GM20431 (cell line): ENCODE results near the gene SEC14L2.

Source experiments
- in situ Hi-C: fragments of 300-500 bp; cut with MseI, MboI; formaldehyde crosslinking; loops from one replicate; pipeline ENCODE4 v1.15.0; 2020; ENCODE audit warnings: low sequenced_read_pairs; ENCODE audit not compliant: unreplicated experiment

SEC14L2 gene

GRCh38 chr22:30396871-30397655, at the start of gene SEC14L2:
Gene SEC14L2 (plus strand): TSS chr22:30397018. CDS start chr22:30397117, 99 bp downstream.
- in situ Hi-C loops: no loop called here

GRCh38 chr22:30347255-30347892, 49.4 kb upstream of the SEC14L2 start:
- in situ Hi-C loops: no loop called here

DNA sequence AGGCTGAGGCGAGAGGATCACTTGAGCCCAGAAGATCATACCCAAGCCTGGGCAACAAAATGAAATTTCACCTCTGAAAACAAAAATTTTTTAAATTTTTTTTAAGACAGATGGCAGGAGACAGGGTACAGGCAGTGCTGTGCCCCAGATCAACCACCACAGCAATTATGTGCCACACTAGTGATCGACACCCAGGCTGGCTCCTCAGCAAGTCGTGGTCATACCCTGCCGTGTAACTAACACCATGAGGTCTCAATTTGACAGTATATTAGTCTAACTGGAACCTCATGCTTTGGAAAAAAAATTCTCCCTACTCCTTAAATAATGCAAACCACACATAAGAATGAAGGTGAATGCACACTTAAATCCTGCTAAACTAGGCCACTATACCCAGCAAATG, 48.4 kb upstream of the SEC14L2 start:
- in situ Hi-C loops: no loop called here

- in situ Hi-C loops: no loop called here
Measured at GRCh38 chr22:30348809-30349208, 48.0 kb upstream of the SEC14L2 start.

DNA sequence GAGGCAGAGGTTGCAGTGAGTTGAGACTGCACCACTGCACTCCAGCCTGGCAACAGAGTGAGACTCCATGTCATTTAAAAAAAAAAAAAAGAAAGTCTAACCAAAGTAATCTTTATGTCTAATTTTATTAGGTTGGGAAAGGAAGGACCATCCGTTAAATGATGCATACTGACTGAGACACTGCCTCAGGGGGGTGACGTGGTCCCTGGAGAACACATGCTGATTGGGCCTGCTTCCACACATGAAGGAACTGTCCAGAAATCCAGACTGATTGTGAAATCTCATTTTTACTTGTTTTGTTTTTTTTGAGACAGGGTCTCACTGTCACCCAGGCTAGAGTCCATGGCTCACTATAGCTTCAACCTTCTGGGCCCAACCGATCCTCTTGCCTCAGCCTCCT, 45.6 kb upstream of the SEC14L2 start:
- in situ Hi-C loops: no loop called here

GRCh38 chr22:30354644-30355043, 42.2 kb upstream of the SEC14L2 start:
- in situ Hi-C loops: no loop called here

DNA sequence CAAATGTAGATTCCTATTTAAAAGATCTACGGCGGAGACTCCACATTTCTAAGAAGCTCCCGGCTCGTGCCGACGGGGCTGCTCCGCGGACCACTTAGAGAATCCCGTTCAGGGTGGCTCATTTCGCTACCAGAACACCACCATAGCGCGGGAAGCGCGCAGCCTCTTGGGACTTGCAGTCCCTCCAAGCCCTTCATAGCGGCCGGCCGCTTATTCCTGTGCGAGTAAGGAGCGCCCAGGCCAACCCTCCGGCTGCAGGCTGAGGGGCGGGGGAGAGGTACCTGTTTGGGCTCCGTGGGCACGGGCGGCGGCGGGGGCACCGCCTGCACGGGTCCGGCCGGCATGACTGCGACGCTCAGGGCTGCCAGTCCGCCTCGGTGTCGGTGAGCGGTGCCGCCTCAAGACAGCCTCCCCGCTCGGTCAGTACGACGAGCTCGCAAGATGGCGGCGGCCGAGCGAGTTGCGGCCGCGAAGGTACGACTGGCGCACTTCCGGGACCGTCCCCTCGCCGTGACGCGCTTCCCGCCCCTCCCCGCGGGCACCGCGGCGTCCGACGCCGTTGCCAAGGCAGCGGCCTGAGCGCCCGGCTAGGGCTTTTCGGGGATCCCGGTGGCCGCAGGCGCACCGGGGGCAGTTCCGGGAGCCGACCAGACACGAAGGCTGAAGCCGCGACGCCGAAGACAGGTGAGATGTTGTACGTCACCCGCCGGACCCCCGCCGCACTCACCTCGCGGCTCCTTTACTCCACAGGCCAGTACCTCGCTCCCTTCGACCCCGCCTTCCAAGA, 40.2 kb upstream of the SEC14L2 start, which contains the start of the genes CCDC157 and SF3A1:
Gene CCDC157 (plus strand): TSS at position 559 of the 787 bp plus-strand sequence. CDS start 8,994 bp downstream, outside the sequence.
Gene SF3A1 (minus strand): TSS at position 446 of the 787 bp plus-strand sequence. CDS start 102 bp downstream, at position 344.
- in situ Hi-C loops: no loop called here

GRCh38 chr22:30357236-30357570, 39.6 kb upstream of the SEC14L2 start:
- in situ Hi-C loops: no loop called here

GRCh38 chr22:30357650-30358215, 39.1 kb upstream of the SEC14L2 start:
- in situ Hi-C loops: no loop called here

GRCh38 chr22:30358541-30358940, 38.3 kb upstream of the SEC14L2 start:
- in situ Hi-C loops: no loop called here

GRCh38 chr22:30361916-30362650, 34.7 kb upstream of the SEC14L2 start:
- in situ Hi-C loops: no loop called here

DNA sequence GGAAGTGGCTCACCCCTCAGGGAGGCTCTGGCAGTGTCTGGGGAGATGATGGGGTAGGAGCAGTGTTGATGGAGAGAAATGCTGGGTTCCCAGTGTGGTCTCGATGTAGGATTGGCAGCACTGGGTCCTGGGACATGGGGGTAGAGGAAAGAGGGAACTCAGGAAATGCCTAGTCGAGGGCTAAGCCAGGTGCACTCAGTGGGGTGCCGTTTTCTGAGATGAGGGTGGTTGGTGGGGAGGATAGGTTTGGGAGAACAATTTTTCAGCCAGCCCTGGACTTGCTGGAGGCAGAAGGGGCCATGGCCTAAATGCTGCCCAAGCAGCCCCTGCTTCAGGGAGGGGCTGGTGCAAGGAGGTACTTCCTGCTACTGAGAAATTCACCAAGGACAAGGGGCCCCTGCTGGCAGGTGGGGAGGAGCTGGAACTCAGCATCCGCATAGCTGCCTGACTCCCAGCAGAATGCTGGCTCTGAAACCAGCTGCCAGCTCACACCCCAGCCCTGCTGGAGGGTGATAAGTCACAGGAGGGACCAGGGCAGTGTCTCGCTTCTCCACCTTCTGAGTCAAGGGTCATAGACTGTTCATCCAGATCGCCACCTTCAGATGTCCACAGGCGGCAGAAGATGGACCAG, 34.1 kb upstream of the SEC14L2 start:
- in situ Hi-C loops: no loop called here

GRCh38 chr22:30365891-30366290, 30.9 kb upstream of the SEC14L2 start:
- in situ Hi-C loops: no loop called here

GRCh38 chr22:30368420-30368819, 28.4 kb upstream of the SEC14L2 start:
- in situ Hi-C loops: no loop called here

DNA sequence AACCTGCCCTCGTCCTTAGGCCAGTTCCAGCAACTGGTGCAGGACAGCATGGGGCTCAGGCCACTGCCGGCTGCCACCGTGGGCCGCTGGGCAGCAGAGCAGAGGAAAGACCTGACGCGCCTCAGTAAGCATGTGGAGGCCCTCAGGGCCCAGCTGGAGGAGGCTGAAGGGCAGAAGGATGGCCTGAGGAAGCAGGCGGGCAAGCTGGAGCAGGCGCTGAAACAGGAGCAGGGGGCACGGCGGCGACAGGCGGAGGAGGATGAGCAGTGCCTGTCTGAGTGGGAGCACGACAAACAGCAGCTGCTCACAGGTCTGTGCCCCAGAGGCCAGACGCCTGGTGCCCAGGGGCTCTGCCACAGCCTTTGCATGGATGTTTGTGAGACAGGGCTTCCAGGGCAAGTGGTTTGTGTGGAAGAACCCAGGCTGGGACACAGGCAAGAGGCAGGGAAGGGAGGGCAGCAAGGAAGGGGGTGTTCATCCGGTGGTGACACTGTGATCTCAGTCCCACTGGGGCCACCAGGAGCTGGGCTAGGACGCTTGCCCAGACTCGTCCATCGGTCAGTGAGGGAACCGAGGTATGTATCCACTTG, 26.1 kb upstream of the SEC14L2 start:
- in situ Hi-C loops: no loop called here

GRCh38 chr22:30371321-30371720, 25.5 kb upstream of the SEC14L2 start:
- in situ Hi-C loops: no loop called here

- in situ Hi-C loops: no loop called here
Measured at GRCh38 chr22:30371981-30372380, 24.8 kb upstream of the SEC14L2 start.

DNA sequence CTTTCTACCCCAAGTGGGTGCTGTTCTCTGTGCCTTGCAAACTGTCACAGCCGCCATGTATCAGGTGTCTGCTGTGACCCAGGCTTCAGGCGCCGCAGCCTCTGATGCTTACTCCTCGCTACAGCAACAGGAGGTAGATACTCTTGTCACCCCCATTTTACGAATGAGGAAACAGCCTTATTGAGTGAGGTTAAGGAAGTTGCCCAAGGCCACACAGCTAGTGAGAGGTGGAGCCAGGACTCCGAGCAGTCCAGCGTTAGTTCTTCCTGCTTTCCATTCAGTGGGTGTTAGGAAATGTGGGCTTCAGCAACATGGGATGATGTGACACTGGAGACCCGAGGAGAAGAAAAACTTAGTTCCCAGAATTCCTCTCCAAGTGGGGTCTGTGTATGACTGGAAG, 23.9 kb upstream of the SEC14L2 start:
- in situ Hi-C loops: no loop called here
